ENCODE measurements around the gene TRHDE. TPM values are rescaled to one million over a fixed set of nuclear protein-coding genes. Genes with fewer than 3 reads are reported as not detected.

Gene TRHDE
- total RNA-seq, 2 experiments from 2014 or later: not detected

- ChIA-PET CTCF (interaction anchor here (0.7 kb wide), 1 partner anchor 39 kb away, joined by 3 read pairs; no protein-coding TSS in a partner anchor), POLR2A (no interaction called here)
- H3K9me3 Mint-ChIP-seq (ENCODE audit: low read depth): no peaks in the 10 kb centered on the region
- no peaks in the 10 kb centered on the region for H3K27me3 Mint-ChIP-seq
- intact Hi-C loops (cut with DNase I, micrococcal nuclease): no loop called here
- ATAC-seq (no peak), DNase-seq (no peak)
- no peaks in the 10 kb centered on the region for H3K4me1 Mint-ChIP-seq
- H3K36me3 Mint-ChIP-seq (ENCODE audit: low read depth): no peaks in the 10 kb centered on the region
- no peak overlapping the region for H3K4me3 Mint-ChIP-seq
- H3K27ac Mint-ChIP-seq: no peak overlapping the region
Observed at GRCh38 chr12:72330784-72331183, 58.6 kb downstream of the TRHDE start.

DNA sequence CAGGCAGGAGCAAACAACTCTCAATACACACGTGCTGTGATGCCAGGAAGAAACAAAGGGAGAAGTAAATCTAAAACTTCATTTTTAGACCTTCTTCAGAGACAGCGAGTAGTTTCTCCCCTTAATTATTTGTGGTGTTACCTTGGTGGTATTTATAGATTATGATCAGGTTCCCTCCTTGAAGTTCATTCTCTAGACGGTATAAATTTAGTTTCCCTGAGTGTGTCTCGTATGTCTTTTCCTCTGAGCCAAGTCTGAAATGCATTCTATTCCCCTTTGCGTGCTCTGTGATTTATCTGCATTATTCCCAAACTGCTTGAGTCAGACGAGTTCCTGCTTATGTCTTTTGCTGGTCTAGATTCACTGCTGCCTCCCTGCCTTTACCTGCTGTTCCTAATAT is 65.2 kb downstream of the TRHDE start:
- Mint-ChIP-seq H3K27ac (no peak overlapping the region), H3K36me3 (ENCODE audit: low read depth) (no peaks in the 10 kb centered on the region), H3K27me3 (no peaks in the 10 kb centered on the region), H3K9me3 (ENCODE audit: low read depth) (no peaks in the 10 kb centered on the region), H3K4me1 (no peaks in the 10 kb centered on the region), H3K4me3 (no peak overlapping the region)
- DNase-seq (no peak), ATAC-seq (no peak)
- ChIA-PET CTCF (no interaction called here), POLR2A (no interaction called here)
- intact Hi-C loops (cut with DNase I, micrococcal nuclease): no loop called here

- POLR2A ChIA-PET: no interaction called here
- Mint-ChIP-seq H3K4me3 (no peak overlapping the region), H3K27me3 (no peaks in the 10 kb centered on the region), H3K36me3 (ENCODE audit: low read depth) (no peaks in the 10 kb centered on the region), H3K9me3 (ENCODE audit: low read depth) (no peaks in the 10 kb centered on the region), H3K27ac (no peak overlapping the region), H3K4me1 (no peaks in the 10 kb centered on the region)
- DNase-seq (no peak), ATAC-seq (no peak)
- intact Hi-C loops (cut with DNase I, micrococcal nuclease): no loop called here
- CTCF ChIA-PET: no interaction called here
Observed at GRCh38 chr12:72337946-72338345, 65.8 kb downstream of the TRHDE start.

GRCh38 chr12:72338437-72338836 is 66.3 kb downstream of the TRHDE start:
- Mint-ChIP-seq H3K4me1 (no peaks in the 10 kb centered on the region), H3K9me3 (ENCODE audit: low read depth) (no peaks in the 10 kb centered on the region), H3K27me3 (no peaks in the 10 kb centered on the region), H3K27ac (no peak overlapping the region), H3K4me3 (no peak overlapping the region), H3K36me3 (ENCODE audit: low read depth) (no peaks in the 10 kb centered on the region)
- intact Hi-C loops (cut with DNase I, micrococcal nuclease): no loop called here
- CTCF ChIA-PET: no interaction called here
- ATAC-seq: no peak
- no peak for DNase-seq
- POLR2A ChIA-PET: no interaction called here

DNA sequence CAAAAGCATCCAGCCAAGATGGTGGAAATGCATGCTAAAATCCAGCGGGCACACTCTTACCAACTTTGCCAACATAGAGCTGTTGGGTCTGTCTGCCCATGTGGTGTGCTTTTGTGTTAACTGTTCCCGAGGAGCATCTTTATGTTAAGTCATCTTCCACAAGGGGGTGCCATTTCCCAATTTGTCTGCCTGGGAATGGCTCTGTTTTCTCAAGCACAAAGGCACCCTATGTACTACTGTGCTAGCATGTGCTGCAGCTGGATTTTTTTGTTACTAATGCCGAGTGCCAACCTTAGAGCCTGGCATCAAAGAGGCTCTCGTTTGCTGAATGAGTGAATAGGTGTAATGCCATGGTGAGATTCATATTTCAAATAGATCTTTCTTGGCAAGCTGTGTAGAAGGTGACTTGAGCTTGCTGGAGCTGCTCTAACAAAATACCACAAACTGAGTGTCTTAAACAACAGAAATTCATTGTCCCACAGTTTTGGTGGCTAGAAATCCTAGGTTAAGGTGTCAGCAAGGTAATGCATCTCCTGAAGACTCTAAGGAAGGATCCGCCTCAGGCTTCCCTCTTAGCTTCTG is 74.3 kb downstream of the TRHDE start:
- no peaks in the 10 kb centered on the region for H3K4me1 Mint-ChIP-seq
- no peaks in the 10 kb centered on the region for H3K9me3 Mint-ChIP-seq (ENCODE audit: low read depth)
- no peaks in the 10 kb centered on the region for H3K36me3 Mint-ChIP-seq (ENCODE audit: low read depth)
- intact Hi-C loops (cut with DNase I, micrococcal nuclease): loop anchor here in 1 of 2 experiments (2.0 to 5.0 kb wide), 2 partner anchors 329 to 1970 kb away; no protein-coding TSS in a partner anchor
- H3K4me3 Mint-ChIP-seq: no peak overlapping the region
- ATAC-seq (peak; percentile 64), DNase-seq (peak; percentile 64)
- POLR2A ChIA-PET: no interaction called here
- H3K27me3 Mint-ChIP-seq: no peaks in the 10 kb centered on the region
- CTCF ChIA-PET: no interaction called here
- H3K27ac Mint-ChIP-seq: no peak overlapping the region

- H3K27ac Mint-ChIP-seq: no peak overlapping the region
- ATAC-seq (no peak), DNase-seq (no peak)
- POLR2A ChIA-PET: no interaction called here
- peaks cover 3% of the 10 kb centered on the region for H3K9me3 Mint-ChIP-seq (ENCODE audit: low read depth)
- intact Hi-C loops (cut with DNase I, micrococcal nuclease): loop anchor here in 1 of 2 experiments (5.0 kb wide), 1 partner anchor 332 kb away; no protein-coding TSS in a partner anchor
- H3K27me3 Mint-ChIP-seq: peaks cover 3% of the 10 kb centered on the region
- no peaks in the 10 kb centered on the region for H3K36me3 Mint-ChIP-seq (ENCODE audit: low read depth)
- CTCF ChIA-PET: no interaction called here
- no peaks in the 10 kb centered on the region for H3K4me1 Mint-ChIP-seq
- no peak overlapping the region for H3K4me3 Mint-ChIP-seq
Observed at GRCh38 chr12:72349491-72349890, 77.3 kb downstream of the TRHDE start.

GRCh38 chr12:72359416-72359815 is 87.2 kb downstream of the TRHDE start:
- H3K9me3 Mint-ChIP-seq (ENCODE audit: low read depth): peaks cover 2% of the 10 kb centered on the region
- POLR2A ChIA-PET: no interaction called here
- DNase-seq: no peak
- H3K27me3 Mint-ChIP-seq: no peaks in the 10 kb centered on the region
- no peak for ATAC-seq
- CTCF ChIA-PET: no interaction called here
- no peaks in the 10 kb centered on the region for H3K36me3 Mint-ChIP-seq (ENCODE audit: low read depth)
- H3K4me1 Mint-ChIP-seq: no peaks in the 10 kb centered on the region
- intact Hi-C loops (cut with DNase I, micrococcal nuclease): no loop called here
- H3K27ac Mint-ChIP-seq: no peak overlapping the region
- H3K4me3 Mint-ChIP-seq: no peak overlapping the region

DNA sequence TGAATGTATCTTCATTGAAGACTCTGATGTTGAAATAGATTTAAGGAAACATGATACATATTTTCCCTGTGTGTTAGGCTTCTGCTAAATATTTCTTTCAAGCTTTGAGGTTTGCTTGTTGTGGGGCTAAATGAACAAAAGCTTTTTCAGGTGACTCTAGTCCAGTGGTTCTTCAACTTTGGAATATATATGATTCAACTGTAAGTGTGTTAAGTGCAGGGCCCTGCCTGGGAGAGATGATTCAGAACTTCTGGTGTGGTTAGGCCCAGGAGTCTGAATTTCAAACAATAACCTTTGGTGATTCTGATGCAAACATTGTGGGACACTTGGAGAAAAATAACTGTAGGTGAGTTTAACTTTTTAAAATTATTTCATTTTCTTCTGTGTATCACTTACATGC is 93.0 kb downstream of the TRHDE start:
- no peaks in the 10 kb centered on the region for H3K36me3 Mint-ChIP-seq (ENCODE audit: low read depth)
- H3K27me3 Mint-ChIP-seq: no peaks in the 10 kb centered on the region
- DNase-seq (no peak), ATAC-seq (no peak)
- intact Hi-C loops (cut with DNase I, micrococcal nuclease): no loop called here
- peaks cover under 1% of the 10 kb centered on the region for H3K9me3 Mint-ChIP-seq (ENCODE audit: low read depth)
- no peak overlapping the region for H3K27ac Mint-ChIP-seq
- H3K4me1 Mint-ChIP-seq: no peaks in the 10 kb centered on the region
- ChIA-PET CTCF (no interaction called here), POLR2A (no interaction called here)
- H3K4me3 Mint-ChIP-seq: no peak overlapping the region

DNA sequence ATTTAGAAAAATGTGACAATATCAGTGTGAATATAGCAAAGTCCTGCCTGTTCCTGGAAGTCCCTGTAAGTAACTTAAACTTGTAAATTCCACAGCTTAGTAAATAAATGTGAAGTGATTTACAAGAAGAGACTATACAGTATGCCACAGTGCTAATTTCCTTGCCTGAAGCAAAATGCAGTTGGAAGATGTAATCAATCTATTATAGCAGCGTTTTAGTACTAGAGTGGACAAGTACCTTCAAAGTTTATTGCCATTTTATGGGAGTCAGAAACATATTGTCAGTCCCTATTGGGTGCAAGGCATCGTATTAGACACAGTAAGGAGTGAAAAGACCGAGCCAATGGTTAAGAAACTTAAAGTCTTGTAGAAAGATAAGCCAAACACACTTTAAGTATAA is 94.1 kb downstream of the TRHDE start:
- no peak overlapping the region for H3K4me3 Mint-ChIP-seq
- no peaks in the 10 kb centered on the region for H3K27me3 Mint-ChIP-seq
- no peak for DNase-seq
- ChIA-PET POLR2A (no interaction called here), CTCF (no interaction called here)
- intact Hi-C loops (cut with DNase I, micrococcal nuclease): no loop called here
- H3K4me1 Mint-ChIP-seq: no peaks in the 10 kb centered on the region
- no peak for ATAC-seq
- H3K9me3 Mint-ChIP-seq (ENCODE audit: low read depth): no peaks in the 10 kb centered on the region
- no peaks in the 10 kb centered on the region for H3K36me3 Mint-ChIP-seq (ENCODE audit: low read depth)
- no peak overlapping the region for H3K27ac Mint-ChIP-seq

GRCh38 chr12:72368298-72368697 is 96.1 kb downstream of the TRHDE start:
- Mint-ChIP-seq H3K9me3 (ENCODE audit: low read depth) (no peaks in the 10 kb centered on the region), H3K27me3 (no peaks in the 10 kb centered on the region), H3K27ac (no peak overlapping the region), H3K4me1 (no peaks in the 10 kb centered on the region), H3K4me3 (no peak overlapping the region), H3K36me3 (ENCODE audit: low read depth) (no peaks in the 10 kb centered on the region)
- no peak for DNase-seq
- ATAC-seq: no peak
- CTCF ChIA-PET: no interaction called here
- intact Hi-C loops (cut with DNase I, micrococcal nuclease): no loop called here
- POLR2A ChIA-PET: no interaction called here

DNA sequence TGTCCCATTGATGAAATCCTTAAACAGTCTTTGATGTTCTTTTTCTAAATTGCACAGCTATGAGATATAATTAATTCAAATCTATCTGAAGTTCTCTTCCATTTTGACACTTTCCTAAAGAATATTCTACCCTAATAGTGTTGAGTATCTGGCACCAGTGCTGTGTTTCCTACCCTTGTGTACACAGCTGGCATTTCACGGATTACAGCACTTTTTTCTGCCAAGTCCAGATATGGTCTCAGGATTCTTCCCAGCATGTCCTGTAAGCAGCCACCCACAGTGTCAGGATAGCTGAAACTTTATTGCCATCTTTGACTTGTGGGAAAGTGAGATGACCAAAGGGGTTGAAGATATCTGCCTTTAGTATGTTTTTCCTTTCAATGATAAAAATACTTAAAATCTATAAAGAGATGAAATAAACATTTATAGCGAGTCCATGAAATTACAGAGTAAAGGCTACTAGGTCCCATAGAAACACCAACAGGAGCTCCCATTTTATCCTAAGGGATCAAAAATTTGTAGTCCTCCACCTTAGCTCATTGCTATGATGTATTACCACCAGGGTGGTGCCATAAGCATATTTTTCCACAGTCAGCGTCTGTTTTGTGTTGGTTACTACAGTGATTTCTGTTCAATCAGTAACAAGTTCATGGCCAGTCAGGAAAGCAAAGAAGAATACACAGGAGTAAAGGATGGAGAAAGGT is 96.7 kb downstream of the TRHDE start:
- intact Hi-C loops (cut with DNase I, micrococcal nuclease): no loop called here
- Mint-ChIP-seq H3K27ac (no peak overlapping the region), H3K4me1 (no peaks in the 10 kb centered on the region), H3K36me3 (ENCODE audit: low read depth) (no peaks in the 10 kb centered on the region), H3K4me3 (no peak overlapping the region), H3K9me3 (ENCODE audit: low read depth) (no peaks in the 10 kb centered on the region), H3K27me3 (no peaks in the 10 kb centered on the region)
- POLR2A ChIA-PET: no interaction called here
- CTCF ChIA-PET: interaction anchor here (0.5 to 0.9 kb wide), 2 partner anchors 39 to 61 kb away, joined by 3 read pairs; no protein-coding TSS in a partner anchor
- DNase-seq (no peak), ATAC-seq (no peak)

GRCh38 chr12:72369423-72369959 is 97.3 kb downstream of the TRHDE start:
- no peaks in the 10 kb centered on the region for H3K36me3 Mint-ChIP-seq (ENCODE audit: low read depth)
- DNase-seq (no peak), ATAC-seq (no peak)
- H3K4me1 Mint-ChIP-seq: no peaks in the 10 kb centered on the region
- H3K27ac Mint-ChIP-seq: no peak overlapping the region
- H3K9me3 Mint-ChIP-seq (ENCODE audit: low read depth): no peaks in the 10 kb centered on the region
- ChIA-PET CTCF (interaction anchor here (0.5 to 0.9 kb wide), 2 partner anchors 39 to 62 kb away, joined by 3 read pairs; no protein-coding TSS in a partner anchor), POLR2A (no interaction called here)
- intact Hi-C loops (cut with DNase I, micrococcal nuclease): no loop called here
- no peaks in the 10 kb centered on the region for H3K27me3 Mint-ChIP-seq
- no peak overlapping the region for H3K4me3 Mint-ChIP-seq

Measured in activated CD4-positive, alpha-beta T cell treated with anti-CD3 and anti-CD28 coated beads for 36 hours (primary cell).